ENCODE data around the gene PHACTR3.

GRCh38 chr20:59589086-59589684 lies 15.2 kb upstream of the PHACTR3 start:
- TF ChIP-seq, protein P1, sequence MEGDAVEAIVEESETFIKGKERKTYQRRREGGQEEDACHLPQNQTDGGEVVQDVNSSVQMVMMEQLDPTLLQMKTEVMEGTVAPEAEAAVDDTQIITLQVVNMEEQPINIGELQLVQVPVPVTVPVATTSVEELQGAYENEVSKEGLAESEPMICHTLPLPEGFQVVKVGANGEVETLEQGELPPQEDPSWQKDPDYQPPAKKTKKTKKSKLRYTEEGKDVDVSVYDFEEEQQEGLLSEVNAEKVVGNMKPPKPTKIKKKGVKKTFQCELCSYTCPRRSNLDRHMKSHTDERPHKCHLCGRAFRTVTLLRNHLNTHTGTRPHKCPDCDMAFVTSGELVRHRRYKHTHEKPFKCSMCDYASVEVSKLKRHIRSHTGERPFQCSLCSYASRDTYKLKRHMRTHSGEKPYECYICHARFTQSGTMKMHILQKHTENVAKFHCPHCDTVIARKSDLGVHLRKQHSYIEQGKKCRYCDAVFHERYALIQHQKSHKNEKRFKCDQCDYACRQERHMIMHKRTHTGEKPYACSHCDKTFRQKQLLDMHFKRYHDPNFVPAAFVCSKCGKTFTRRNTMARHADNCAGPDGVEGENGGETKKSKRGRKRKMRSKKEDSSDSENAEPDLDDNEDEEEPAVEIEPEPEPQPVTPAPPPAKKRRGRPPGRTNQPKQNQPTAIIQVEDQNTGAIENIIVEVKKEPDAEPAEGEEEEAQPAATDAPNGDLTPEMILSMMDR (IDR thresholded peaks at IDR 0.05): no peak
- TF ChIP-seq POLR2A (IDR thresholded peaks at IDR 0.05): no peak

Data from tibial nerve (tissue), 3 donors.